Measurements from ENCODE around the gene RTN4. TPM values are rescaled to one million over a fixed set of nuclear protein-coding genes. Genes with fewer than 3 reads are reported as not detected.
"Not testable (repeated sequence)": the region's sequence is repeated elsewhere in the genome, so short reads cannot be mapped to it uniquely, and the experiment has no call there.

RTN4 gene
- total RNA-seq, 2 donors from 2014 or later = 112 to 215 TPM

GRCh38 chr2:55084641-55085040, 34.4 kb upstream of the RTN4 start:
- no peak overlapping the region for H3K4me3 ChIP-seq
- no peak for DNase-seq
- H3K9me3 ChIP-seq = no peaks in the 10 kb centered on the region
- intact Hi-C loops (cut with DNase I) = no loop called here
- 94 to 100% methylated on average over 3 of the region's 3 CpGs for WGBS, 2 donors
- H3K27ac ChIP-seq = no peak overlapping the region
- ATAC-seq = no peak
- no peaks in the 10 kb centered on the region for H3K4me1 ChIP-seq
- TF ChIP-seq CTCF (IDR thresholded peaks at IDR 0.05) (no peak), POLR2A (IDR thresholded peaks at IDR 0.05) (no peak)
- no peaks in the 10 kb centered on the region for H3K36me3 ChIP-seq (replicated peaks in 1 of 2; ENCODE audit: insufficient read depth in 1 of 2, low read depth in 2 of 2)
- no peaks in the 10 kb centered on the region for H3K27me3 ChIP-seq

- intact Hi-C loops (cut with DNase I) = no loop called here
- 86 to 88% methylated on average over 7 of the region's 7 CpGs for WGBS, 2 donors
- TF ChIP-seq POLR2A (IDR thresholded peaks at IDR 0.05) = no peak
- TF ChIP-seq CTCF (IDR thresholded peaks at IDR 0.05) = no peak
- H3K27me3 ChIP-seq = no peaks in the 10 kb centered on the region
- H3K9me3 ChIP-seq = no peaks in the 10 kb centered on the region
- no peak for ATAC-seq
- no peaks in the 10 kb centered on the region for H3K4me1 ChIP-seq
- H3K4me3 ChIP-seq = no peak overlapping the region
- H3K36me3 ChIP-seq (replicated peaks in 1 of 2; ENCODE audit: insufficient read depth in 1 of 2, low read depth in 2 of 2) = no peaks in the 10 kb centered on the region
- DNase-seq = no peak
- H3K27ac ChIP-seq = no peak overlapping the region
These were observed 30.0 kb upstream of the RTN4 start for GRCh38 chr2:55080204-55080738.

- ATAC-seq = no peak
- intact Hi-C loops (cut with DNase I) = no loop called here
- no peak overlapping the region for H3K27ac ChIP-seq
- H3K9me3 ChIP-seq = no peaks in the 10 kb centered on the region
- H3K4me3 ChIP-seq = no peak overlapping the region
- 81 to 88% methylated on average over 2 of the region's 2 CpGs for WGBS, 2 donors
- no peaks in the 10 kb centered on the region for H3K36me3 ChIP-seq (replicated peaks in 1 of 2; ENCODE audit: insufficient read depth in 1 of 2, low read depth in 2 of 2)
- no peak for DNase-seq
- H3K27me3 ChIP-seq = no peaks in the 10 kb centered on the region
- H3K4me1 ChIP-seq = no peaks in the 10 kb centered on the region
- no peak for TF ChIP-seq POLR2A (IDR thresholded peaks at IDR 0.05)
- TF ChIP-seq CTCF (IDR thresholded peaks at IDR 0.05) = no peak
These were observed 28.7 kb upstream of the RTN4 start for GRCh38 chr2:55078956-55079355.

GRCh38 chr2:55076721-55077120, 26.5 kb upstream of the RTN4 start:
- TF ChIP-seq CTCF (IDR thresholded peaks at IDR 0.05) (no peak), POLR2A (IDR thresholded peaks at IDR 0.05) (no peak)
- H3K27me3 ChIP-seq = no peaks in the 10 kb centered on the region
- H3K4me1 ChIP-seq = no peaks in the 10 kb centered on the region
- 83 to 95% methylated on average over 9 of the region's 9 CpGs for WGBS, 2 donors
- ATAC-seq (no peak), DNase-seq (no peak)
- H3K4me3 ChIP-seq = no peak overlapping the region
- H3K27ac ChIP-seq = no peak overlapping the region
- intact Hi-C loops (cut with DNase I) = no loop called here
- no peaks in the 10 kb centered on the region for H3K9me3 ChIP-seq
- no peaks in the 10 kb centered on the region for H3K36me3 ChIP-seq (replicated peaks in 1 of 2; ENCODE audit: insufficient read depth in 1 of 2, low read depth in 2 of 2)

GRCh38 chr2:55076019-55076418, 25.8 kb upstream of the RTN4 start:
- H3K9me3 ChIP-seq; ATAC-seq; DNase-seq; H3K36me3 ChIP-seq (replicated peaks in 1 of 2; ENCODE audit: insufficient read depth in 1 of 2, low read depth in 2 of 2); H3K27me3 ChIP-seq; intact Hi-C loops (cut with DNase I); H3K27ac ChIP-seq; H3K4me1 ChIP-seq; H3K4me3 ChIP-seq: not testable (repeated sequence)
- WGBS, 2 donors = 48 to 76% methylated on average over 1 of the region's 1 CpG

Measured in body of pancreas (tissue), 4 donors.